HG03571 (cell line): Measurements from ENCODE around the gene PLEKHF1.

Experiments used
- ATAC-seq: cut with Tn5 transposase; IDR thresholded peaks from one replicate; pipeline ENCODE4 v1.9.1; 2021; ENCODE audit not compliant: unreplicated experiment

Gene PLEKHF1

GRCh38 chr19:29634423-29635130, 30.7 kb upstream of the PLEKHF1 start:
- no peak for ATAC-seq

- no peak for ATAC-seq
Measured at GRCh38 chr19:29635963-29636362, 29.3 kb upstream of the PLEKHF1 start.

GRCh38 chr19:29636553-29637360, 28.5 kb upstream of the PLEKHF1 start:
- no peak for ATAC-seq

GRCh38 chr19:29639086-29639485, 26.2 kb upstream of the PLEKHF1 start:
- ATAC-seq, result no peak

GRCh38 chr19:29640231-29640630, 25.0 kb upstream of the PLEKHF1 start:
- ATAC-seq, result no peak

- ATAC-seq, result no peak
Measured at GRCh38 chr19:29641597-29641996, 23.7 kb upstream of the PLEKHF1 start.

- ATAC-seq, result no peak
Measured at GRCh38 chr19:29643361-29643935, 21.8 kb upstream of the PLEKHF1 start.

- no peak for ATAC-seq
Measured at GRCh38 chr19:29644210-29644609, 21.1 kb upstream of the PLEKHF1 start.

- ATAC-seq, result no peak
Measured at GRCh38 chr19:29645491-29645867, 19.8 kb upstream of the PLEKHF1 start.

- no peak for ATAC-seq
Measured at GRCh38 chr19:29645911-29646310, 19.4 kb upstream of the PLEKHF1 start.

GRCh38 chr19:29650772-29651387, 14.4 kb upstream of the PLEKHF1 start:
- no peak for ATAC-seq

GRCh38 chr19:29651622-29652394, 13.5 kb upstream of the PLEKHF1 start:
- no peak for ATAC-seq

GRCh38 chr19:29653398-29653797, 11.9 kb upstream of the PLEKHF1 start:
- ATAC-seq, result no peak

GRCh38 chr19:29655648-29656335, 9.5 kb upstream of the PLEKHF1 start:
- ATAC-seq, result no peak

GRCh38 chr19:29658221-29658991, 6.9 kb upstream of the PLEKHF1 start:
- no peak for ATAC-seq

- no peak for ATAC-seq
Measured at GRCh38 chr19:29660835-29661234, 4.4 kb upstream of the PLEKHF1 start.

- no peak for ATAC-seq
Measured at GRCh38 chr19:29662278-29662603, 3.0 kb upstream of the PLEKHF1 start.

GRCh38 chr19:29662604-29663404, 2.5 kb upstream of the PLEKHF1 start:
- ATAC-seq, result no peak
